Uterus (tissue), 4 donors: ENCODE results near the gene RNFT2. TPM values are rescaled to one million over a fixed set of nuclear protein-coding genes. Genes with fewer than 3 reads are reported as not detected.

Experiments
- DNase-seq, 2 donors: peaks; one replicate each; pipeline ENCODE4 v3.0.0-alpha.2; 2019 to 2020
- H3K27ac ChIP-seq, 2 donors: fragments of 200-600 bp; sonication (generic); 1 replicate in 1 of 2; 2 replicates in 1 of 2; pipeline ENCODE4 v1.5.1; 2016 to 2018
- H3K27me3 ChIP-seq, 2 donors: fragments of 200-600 bp; sonication (generic); one replicate each; pipeline ENCODE4 v1.5.1; 2018 to 2019; ENCODE audit warnings: control low read depth in 1 of 2
- H3K36me3 ChIP-seq, 2 donors: fragments of 200-600 bp; sonication (generic); one replicate each; pipeline ENCODE4 v1.5.1; 2019; ENCODE audit warnings: control low read depth in 1 of 2
- H3K4me1 ChIP-seq, 2 donors: fragments of 200-600 bp; sonication (generic); one replicate each; pipeline ENCODE4 v1.5.1; 2018 to 2019; ENCODE audit warnings: control low read depth in 1 of 2
- H3K4me3 ChIP-seq, 2 donors: fragments of 200-600 bp; sonication (generic); 1 replicate in 1 of 2; 2 replicates in 1 of 2; pipeline ENCODE4 v1.5.1; 2018 to 2019; ENCODE audit warnings: mild to moderate bottlenecking in 1 of 2
- H3K9me3 ChIP-seq, 2 donors: fragments of 200-600 bp; sonication (generic); one replicate each; pipeline ENCODE4 v1.5.1; 2019; ENCODE audit warnings: control low read depth in 1 of 2
- POLR2A ChIP-seq, 2 donors: fragments of 450-650 bp; IDR thresholded peaks; one replicate each; pipeline ENCODE4 v1.6.1; 2016; ENCODE audit warnings: antibody characterized with exemption in 2 of 2, mild to moderate bottlenecking in 1 of 2, moderate library complexity in 1 of 2
- intact Hi-C: fragments of 100-400 bp; cut with DNase I; formaldehyde crosslinking; loops from one replicate; pipeline ENCODE4 v1.15.1; 2023; ENCODE audit warnings: low total_unique reads
- total RNA-seq, 4 donors: library from RNA; depleted of rRNA in 3 of 4; stranded (reverse); fragments of >200 nt in 3 of 4; gene quantifications; one replicate each; pipeline versions ENCODE4 v1.1.0 to v1.2.4, GENCODE V29; 2014 to 2023
- TF ChIP-seq, protein P1 (sequence below), 4 experiments: fragments of 200-600 bp in 2 of 4; fragments of 450-650 bp in 2 of 4; sonication (generic) in 2 of 4; IDR thresholded peaks; one replicate each; pipeline ENCODE4 v1.5.1; 2016 to 2019; ENCODE audit warnings: antibody characterized with exemption in 4 of 4, mild to moderate bottlenecking in 2 of 4, moderate library complexity in 1 of 4
- donor health status: DM: yes; HTN: yes; CAD: no.

The RNFT2 gene
- total RNA-seq, 4 donors from 2014 or later, result 1.4 to 4.7 TPM; not detected in 2

DNA sequence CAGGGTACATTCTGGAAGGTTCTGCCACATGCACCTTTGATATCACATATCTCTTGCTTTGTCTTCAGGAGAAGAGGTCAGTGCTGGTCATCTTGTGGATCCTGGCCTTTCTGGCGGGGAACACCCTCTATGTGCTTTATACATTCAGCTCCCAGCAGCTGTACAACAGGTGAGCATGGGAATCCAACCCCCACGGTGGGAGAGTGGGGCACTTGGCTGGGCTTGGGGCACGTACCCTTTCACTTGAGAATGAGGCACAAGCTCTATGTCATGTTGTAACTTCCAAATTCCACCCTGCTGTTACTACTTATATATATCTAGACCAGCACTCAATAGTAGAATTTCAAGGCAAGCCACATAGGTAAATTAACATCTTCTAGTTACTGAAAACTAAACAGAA is 28.6 kb downstream of the RNFT2 start:
- H3K36me3 ChIP-seq, result no peaks in the 10 kb centered on the region
- no peak for DNase-seq
- H3K9me3 ChIP-seq, result no peaks in the 10 kb centered on the region
- H3K27me3 ChIP-seq, result no peaks in the 10 kb centered on the region
- no peak overlapping the region for H3K4me3 ChIP-seq
- intact Hi-C loops, result no loop called here
- no peak overlapping the region for H3K27ac ChIP-seq
- no peak for TF ChIP-seq POLR2A (IDR thresholded peaks at IDR 0.05)
- TF ChIP-seq, protein P1, sequence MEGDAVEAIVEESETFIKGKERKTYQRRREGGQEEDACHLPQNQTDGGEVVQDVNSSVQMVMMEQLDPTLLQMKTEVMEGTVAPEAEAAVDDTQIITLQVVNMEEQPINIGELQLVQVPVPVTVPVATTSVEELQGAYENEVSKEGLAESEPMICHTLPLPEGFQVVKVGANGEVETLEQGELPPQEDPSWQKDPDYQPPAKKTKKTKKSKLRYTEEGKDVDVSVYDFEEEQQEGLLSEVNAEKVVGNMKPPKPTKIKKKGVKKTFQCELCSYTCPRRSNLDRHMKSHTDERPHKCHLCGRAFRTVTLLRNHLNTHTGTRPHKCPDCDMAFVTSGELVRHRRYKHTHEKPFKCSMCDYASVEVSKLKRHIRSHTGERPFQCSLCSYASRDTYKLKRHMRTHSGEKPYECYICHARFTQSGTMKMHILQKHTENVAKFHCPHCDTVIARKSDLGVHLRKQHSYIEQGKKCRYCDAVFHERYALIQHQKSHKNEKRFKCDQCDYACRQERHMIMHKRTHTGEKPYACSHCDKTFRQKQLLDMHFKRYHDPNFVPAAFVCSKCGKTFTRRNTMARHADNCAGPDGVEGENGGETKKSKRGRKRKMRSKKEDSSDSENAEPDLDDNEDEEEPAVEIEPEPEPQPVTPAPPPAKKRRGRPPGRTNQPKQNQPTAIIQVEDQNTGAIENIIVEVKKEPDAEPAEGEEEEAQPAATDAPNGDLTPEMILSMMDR (IDR thresholded peaks at IDR 0.05), result no peak
- no peaks in the 10 kb centered on the region for H3K4me1 ChIP-seq

DNA sequence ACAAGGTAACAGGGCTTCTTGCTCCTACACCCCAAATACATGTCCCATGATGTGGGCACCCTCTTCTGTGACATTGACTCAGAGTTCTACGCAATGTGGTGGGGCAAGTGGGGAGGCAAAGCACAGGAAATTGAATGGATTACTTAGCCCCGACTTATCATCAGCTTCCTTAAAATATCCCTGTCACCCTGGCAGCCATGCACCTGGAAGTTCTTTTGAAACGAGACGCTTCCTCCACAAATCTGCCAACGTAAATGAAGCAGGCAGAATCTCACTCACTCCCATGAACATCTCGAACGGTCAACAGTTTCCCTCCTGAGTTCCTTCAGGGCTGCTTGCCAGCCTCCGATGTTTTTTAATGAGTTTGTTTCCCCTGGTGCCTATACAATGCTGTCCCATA is 33.5 kb downstream of the RNFT2 start:
- no peaks in the 10 kb centered on the region for H3K36me3 ChIP-seq
- TF ChIP-seq POLR2A (IDR thresholded peaks at IDR 0.05), result no peak
- TF ChIP-seq, protein P1 (IDR thresholded peaks at IDR 0.05), result no peak
- no peaks in the 10 kb centered on the region for H3K4me1 ChIP-seq
- no peaks in the 10 kb centered on the region for H3K9me3 ChIP-seq
- no peak overlapping the region for H3K4me3 ChIP-seq
- no peaks in the 10 kb centered on the region for H3K27me3 ChIP-seq
- intact Hi-C loops, result no loop called here
- no peak overlapping the region for H3K27ac ChIP-seq
- no peak for DNase-seq

DNA sequence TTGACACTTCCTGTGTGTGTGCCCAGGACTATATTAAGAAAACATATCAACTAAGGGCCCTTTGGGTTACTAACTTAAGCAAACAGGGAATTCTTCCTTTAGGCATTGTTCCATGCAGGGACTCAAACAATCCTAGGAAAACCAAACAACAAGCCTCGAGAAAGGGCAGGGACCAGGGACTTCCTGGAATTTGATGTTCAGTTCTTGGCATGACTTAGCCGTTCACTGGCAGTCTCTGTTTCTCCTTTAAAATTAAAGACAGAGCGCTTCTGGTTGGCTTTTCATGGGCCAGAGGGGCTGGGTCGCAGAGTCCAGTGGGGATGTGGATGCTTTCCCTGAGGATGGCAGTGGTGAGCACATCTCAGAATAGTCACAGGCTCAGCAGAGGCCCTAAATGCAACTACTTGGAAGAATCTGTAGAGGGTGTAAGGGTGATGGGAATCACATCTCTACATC is 35.2 kb downstream of the RNFT2 start:
- DNase-seq, result no peak

GRCh38 chr12:116774020-116774419 is 35.9 kb downstream of the RNFT2 start:
- TF ChIP-seq, protein P1 (IDR thresholded peaks at IDR 0.05), result no peak
- Histone ChIP-seq H3K4me3 (no peak overlapping the region), H3K4me1 (no peaks in the 10 kb centered on the region), H3K36me3 (no peaks in the 10 kb centered on the region), H3K9me3 (no peaks in the 10 kb centered on the region), H3K27ac (no peak overlapping the region), H3K27me3 (no peaks in the 10 kb centered on the region)
- intact Hi-C loops, result no loop called here
- DNase-seq, result no peak

More for the DNA sequence above, 35.2 kb downstream of the RNFT2 start:
- no peak overlapping the region for H3K4me3 ChIP-seq
- no peaks in the 10 kb centered on the region for H3K27me3 ChIP-seq
- no peaks in the 10 kb centered on the region for H3K9me3 ChIP-seq
- intact Hi-C loops, result no loop called here
- H3K4me1 ChIP-seq, result no peaks in the 10 kb centered on the region
- no peak overlapping the region for H3K27ac ChIP-seq
- TF ChIP-seq, protein P1 (IDR thresholded peaks at IDR 0.05), result no peak
- no peak for TF ChIP-seq POLR2A (IDR thresholded peaks at IDR 0.05)
- H3K36me3 ChIP-seq, result no peaks in the 10 kb centered on the region

- Histone ChIP-seq H3K27me3 (no peaks in the 10 kb centered on the region), H3K4me3 (no peak overlapping the region), H3K27ac (no peak overlapping the region), H3K36me3 (no peaks in the 10 kb centered on the region), H3K9me3 (no peaks in the 10 kb centered on the region), H3K4me1 (no peaks in the 10 kb centered on the region)
- intact Hi-C loops, result no loop called here
- DNase-seq, result no peak
- TF ChIP-seq, protein P1 (IDR thresholded peaks at IDR 0.05), result no peak
- no peak for TF ChIP-seq POLR2A (IDR thresholded peaks at IDR 0.05)
These were observed 39.1 kb downstream of the RNFT2 start for GRCh38 chr12:116777245-116777644.
